HUDEP-2 (cell line): Measurements from ENCODE around the gene ARPC4.
"Not testable (repeated sequence)": the region's sequence is repeated elsewhere in the genome, so short reads cannot be mapped to it uniquely, and the experiment has no call there.

Source experiments
- DNase-seq, 76 experiments: peaks; one replicate each; lab custom pipeline; 2025; ENCODE audit not compliant: unreplicated experiment in 76 of 76; lab: John Stamatoyannopoulos, UW

The ARPC4 gene

GRCh38 chr3:9848860-9849259 is 56.0 kb downstream of the ARPC4 start:
- DNase-seq, result peak in 12 of 76 experiments; percentile 5 to 39 (median 17)

- not testable (repeated sequence) for DNase-seq
These were observed 58.5 kb downstream of the ARPC4 start for GRCh38 chr3:9851383-9851782.

GRCh38 chr3:9851926-9852325 is 59.0 kb downstream of the ARPC4 start:
- DNase-seq, result not testable (repeated sequence)

- DNase-seq, result no peak
These were observed 59.6 kb downstream of the ARPC4 start for GRCh38 chr3:9852528-9852927.

GRCh38 chr3:9854291-9854940 is 61.5 kb downstream of the ARPC4 start:
- DNase-seq, result not testable (repeated sequence)

GRCh38 chr3:9855594-9855993 is 62.7 kb downstream of the ARPC4 start:
- no peak for DNase-seq
